GM23338 (cell line): ENCODE measurements around the gene PIGR.

Experiments
- EZH2 ChIP-seq: fragments of 200-600 bp; sonication (generic); IDR thresholded peaks from one replicate; pipeline ENCODE4 v1.8.0; 2017; ENCODE audit warnings: antibody characterized with exemption, mild to moderate bottlenecking, low read depth; ENCODE audit not compliant: unreplicated experiment
- JUNB ChIP-seq: IDR thresholded peaks from one replicate; pipeline ENCODE4 v1.6.1; 2016; ENCODE audit warnings: antibody characterized with exemption; ENCODE audit not compliant: unreplicated experiment
- POLR2AphosphoS5 ChIP-seq: IDR thresholded peaks from 2 replicates; pipeline ENCODE4 v1.6.1; 2016; ENCODE audit warnings: antibody characterized with exemption, low read depth
- REST ChIP-seq: IDR thresholded peaks from one replicate; pipeline ENCODE4 v1.6.1; 2018; ENCODE audit warnings: antibody characterized with exemption; ENCODE audit not compliant: unreplicated experiment
- TF ChIP-seq, protein P1 (sequence below), 2 experiments: fragments of 200-600 bp in 1 of 2; sonication (generic) in 1 of 2; conservative IDR thresholded peaks; 2 replicates each; pipeline versions ENCODE4 v1.5.1 to v1.6.1; 2016 to 2017; ENCODE audit warnings: antibody characterized with exemption in 2 of 2, low read depth in 2 of 2, mild to moderate bottlenecking in 2 of 2, moderate library complexity in 1 of 2

GRCh38 chr1:206940588-206940936 is 5.7 kb downstream of the PIGR start:
- no peak for TF ChIP-seq EZH2
- TF ChIP-seq, protein P1, sequence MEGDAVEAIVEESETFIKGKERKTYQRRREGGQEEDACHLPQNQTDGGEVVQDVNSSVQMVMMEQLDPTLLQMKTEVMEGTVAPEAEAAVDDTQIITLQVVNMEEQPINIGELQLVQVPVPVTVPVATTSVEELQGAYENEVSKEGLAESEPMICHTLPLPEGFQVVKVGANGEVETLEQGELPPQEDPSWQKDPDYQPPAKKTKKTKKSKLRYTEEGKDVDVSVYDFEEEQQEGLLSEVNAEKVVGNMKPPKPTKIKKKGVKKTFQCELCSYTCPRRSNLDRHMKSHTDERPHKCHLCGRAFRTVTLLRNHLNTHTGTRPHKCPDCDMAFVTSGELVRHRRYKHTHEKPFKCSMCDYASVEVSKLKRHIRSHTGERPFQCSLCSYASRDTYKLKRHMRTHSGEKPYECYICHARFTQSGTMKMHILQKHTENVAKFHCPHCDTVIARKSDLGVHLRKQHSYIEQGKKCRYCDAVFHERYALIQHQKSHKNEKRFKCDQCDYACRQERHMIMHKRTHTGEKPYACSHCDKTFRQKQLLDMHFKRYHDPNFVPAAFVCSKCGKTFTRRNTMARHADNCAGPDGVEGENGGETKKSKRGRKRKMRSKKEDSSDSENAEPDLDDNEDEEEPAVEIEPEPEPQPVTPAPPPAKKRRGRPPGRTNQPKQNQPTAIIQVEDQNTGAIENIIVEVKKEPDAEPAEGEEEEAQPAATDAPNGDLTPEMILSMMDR (conservative IDR thresholded peaks at IDR 0.05; ENCODE audit: low read depth in 2 of 2): no peak
- TF ChIP-seq POLR2AphosphoS5: no peak
- TF ChIP-seq REST: no peak
- no peak for TF ChIP-seq JUNB
